ENCODE data around the gene ELP5.
A peak's percentile ranks its signal among the peaks of the same experiment; 100 is the strongest.

ELP5 gene

GRCh38 chr17:7250695-7251627, 1.1 kb upstream of the ELP5 start:
- DNase-seq (ENCODE audit: low read depth): no peak
- peak overlapping the region; percentile 77 for H3K4me3 ChIP-seq (ENCODE audit: low read length)
- TF ChIP-seq CTCF (conservative IDR thresholded peaks at IDR 0.05; ENCODE audit: low read length): no peak

GRCh38 chr17:7251661-7252175, 297 bp upstream of the ELP5 start, which contains the start of gene CTDNEP1:
CTDNEP1 (minus strand) TSS chr17:7251734; CDS start chr17:7251296, 438 bp downstream.
- peak; percentile 100 for DNase-seq (ENCODE audit: low read depth)
- TF ChIP-seq CTCF (conservative IDR thresholded peaks at IDR 0.05; ENCODE audit: low read length): no peak
- H3K4me3 ChIP-seq (ENCODE audit: low read length): peak within 1 kb of the TSS; percentile 89

- H3K4me3 ChIP-seq (ENCODE audit: low read length): peak overlapping the region; percentile 89
- TF ChIP-seq CTCF (conservative IDR thresholded peaks at IDR 0.05; ENCODE audit: low read length): no peak
- no peak for DNase-seq (ENCODE audit: low read depth)
These were observed 1.1 kb downstream of the ELP5 start for GRCh38 chr17:7253082-7253481.

- no peak overlapping the region for H3K4me3 ChIP-seq (ENCODE audit: low read length)
- TF ChIP-seq CTCF (conservative IDR thresholded peaks at IDR 0.05; ENCODE audit: low read length): no peak
- no peak for DNase-seq (ENCODE audit: low read depth)
These were observed 2.5 kb downstream of the ELP5 start for GRCh38 chr17:7254511-7254910.

- H3K4me3 ChIP-seq (ENCODE audit: low read length): no peak overlapping the region
- no peak for TF ChIP-seq CTCF (conservative IDR thresholded peaks at IDR 0.05; ENCODE audit: low read length)
- DNase-seq (ENCODE audit: low read depth): no peak
These were observed 4.9 kb downstream of the ELP5 start for GRCh38 chr17:7256766-7257456.

- no peak overlapping the region for H3K4me3 ChIP-seq (ENCODE audit: low read length)
- no peak for TF ChIP-seq CTCF (conservative IDR thresholded peaks at IDR 0.05; ENCODE audit: low read length)
- DNase-seq (ENCODE audit: low read depth): peak; percentile 66
These were observed 6.9 kb downstream of the ELP5 start for GRCh38 chr17:7258731-7259554.
